LNCAP (cell line): ENCODE data around the gene TOMM5.

Experiments
- CTCF ChIP-seq: fragments of 450-650 bp; IDR thresholded peaks from 2 replicates; pipeline ENCODE4 v1.5.1; 2017; ENCODE audit warnings: mild to moderate bottlenecking

The TOMM5 gene

GRCh38 chr9:37609735-37610397 lies 17.5 kb upstream of the TOMM5 start:
- TF ChIP-seq CTCF: no peak

GRCh38 chr9:37608250-37608649 lies 15.9 kb upstream of the TOMM5 start:
- TF ChIP-seq CTCF: no peak

GRCh38 chr9:37604296-37604695 lies 11.9 kb upstream of the TOMM5 start:
- TF ChIP-seq CTCF: no peak

GRCh38 chr9:37602817-37603216 lies 10.4 kb upstream of the TOMM5 start:
- TF ChIP-seq CTCF: no peak

- TF ChIP-seq CTCF: no peak
Observed at GRCh38 chr9:37596504-37596903, 4.1 kb upstream of the TOMM5 start.

- no peak for TF ChIP-seq CTCF
Observed at GRCh38 chr9:37593883-37594448, 1.6 kb upstream of the TOMM5 start.

- TF ChIP-seq CTCF: no peak
Observed at GRCh38 chr9:37587521-37587920, 4.9 kb downstream of the TOMM5 start.
